GM12878 (cell line): ENCODE data around the gene PTPRJ. TPM values are rescaled to one million over a fixed set of nuclear protein-coding genes. Genes with fewer than 3 reads are reported as not detected.

Experiments used
- ATAC-seq: fragments of 200-7000 bp; cut with Tn5 transposase; 3 replicates; pipeline ENCODE4 v1.9.1; 2020; ENCODE audit warnings: mild to moderate bottlenecking, moderate library complexity
- BruUV-seq: library from RNA; stranded (reverse); fragments of 400-500 nt; replicated peaks from 2 replicates; lab custom pipeline; 2021; lab: Mats Ljungman, UMichigan
- CTCF ChIA-PET: fragments of 300-600 bp; sonication (Branson Sonifier 250); formaldehyde crosslinking; extraction: SDS; loops from one replicate; lab custom pipeline; 2021; ENCODE audit warnings: inconsistent platforms; lab: Yijun Ruan, JAX
- POLR2A ChIA-PET: fragments of 350-600 bp; formaldehyde crosslinking; extraction: SDS; loops from one replicate; lab custom pipeline; 2021; ENCODE audit warnings: inconsistent platforms; lab: Charles Lee
- RAD21 ChIA-PET: fragments of 300-600 bp; sonication (Branson Sonifier 250); formaldehyde crosslinking; loops from one replicate; lab custom pipeline; 2023; ENCODE audit warnings: antibody characterized with exemption; ENCODE audit not compliant: unreplicated experiment; lab: Charles Lee
- SMC1A ChIA-PET: fragments of 300-600 bp; sonication (Branson Sonifier 250); formaldehyde crosslinking; loops from one replicate; lab custom pipeline; 2023; ENCODE audit not compliant: unreplicated experiment, uncharacterized antibody; lab: Charles Lee
- DNase-seq: peaks from one replicate; pipeline ENCODE4 v3.0.0-alpha.2; 2011; ENCODE audit warnings: low read depth, low spot score
- FAIRE-seq: peaks from 3 replicates; lab custom pipeline; 2011; peaks lifted over from hg19 to GRCh38; lab: Jason Lieb, UNC
- H2AFZ ChIP-seq: 2 replicates; pipeline ENCODE4 v1.6.0; 2011; ENCODE audit warnings: low read depth, low read length, control low read depth; ENCODE audit not compliant: control insufficient read depth
- H3K27ac ChIP-seq: 2 replicates; pipeline ENCODE4 v1.5.1; 2011; ENCODE audit warnings: control low read depth; ENCODE audit not compliant: control insufficient read depth, insufficient read depth
- H3K27me3 ChIP-seq, 2 experiments: replicated peaks in 1 of 2; 2 replicates each; pipeline versions ENCODE4 v1.6.0 to v1.6.1; 2011; ENCODE audit warnings: low read length in 1 of 2; ENCODE audit not compliant: control insufficient read depth in 2 of 2, insufficient read depth in 2 of 2
- H3K36me3 ChIP-seq, 2 experiments: 2 replicates each; pipeline ENCODE4 v1.5.1; 2011; ENCODE audit warnings: low read length in 1 of 2; ENCODE audit not compliant: control insufficient read depth in 2 of 2, insufficient read depth in 2 of 2
- H3K4me1 ChIP-seq: 2 replicates; pipeline ENCODE4 v1.6.1; 2011; ENCODE audit warnings: mild to moderate bottlenecking, low read length, moderate library complexity, mixed read lengths; ENCODE audit not compliant: control insufficient read depth, insufficient read depth
- H3K4me2 ChIP-seq: 2 replicates; pipeline ENCODE4 v1.6.0; 2011; ENCODE audit warnings: control low read depth; ENCODE audit not compliant: control insufficient read depth, insufficient read depth
- H3K4me3 ChIP-seq: fragments of 200-600 bp; sonication (generic); 2 replicates; pipeline ENCODE4 v1.5.1; 2016
- H3K79me2 ChIP-seq: 2 replicates; pipeline ENCODE4 v1.6.0; 2011; ENCODE audit warnings: low read length; ENCODE audit not compliant: control insufficient read depth, insufficient read depth
- H3K9ac ChIP-seq: 2 replicates; pipeline ENCODE4 v1.8.0; 2011; ENCODE audit warnings: low read length, control low read depth, mixed read lengths; ENCODE audit not compliant: control insufficient read depth, insufficient read depth
- H3K9me3 ChIP-seq: replicated peaks from 3 replicates; pipeline ENCODE4 v1.5.1; 2011; ENCODE audit warnings: mild to moderate bottlenecking, low read length; ENCODE audit not compliant: control insufficient read depth, insufficient read depth
- H4K20me1 ChIP-seq: 2 replicates; pipeline ENCODE4 v1.6.0; 2011; ENCODE audit not compliant: control insufficient read depth, insufficient read depth
- BCLAF1 ChIP-seq: fragments of 450-650 bp; IDR thresholded peaks from 2 replicates; pipeline ENCODE4 v1.6.1; 2017; ENCODE audit warnings: antibody characterized with exemption, mild to moderate bottlenecking, moderate library complexity
- CBFB ChIP-seq: IDR thresholded peaks from 2 replicates; pipeline ENCODE4 v1.6.1; 2016; ENCODE audit warnings: antibody characterized with exemption, low read depth
- CEBPZ ChIP-seq: fragments of 150-350 bp; IDR thresholded peaks from 2 replicates; pipeline ENCODE4 v1.6.1; 2016; ENCODE audit warnings: low read depth, low read length
- GATAD2B ChIP-seq: fragments of 450-650 bp; conservative IDR thresholded peaks from 2 replicates; pipeline ENCODE4 v1.6.1; 2017; ENCODE audit warnings: low read depth, mild to moderate bottlenecking, moderate library complexity
- HDGF ChIP-seq: fragments of 450-650 bp; IDR thresholded peaks from 2 replicates; pipeline ENCODE4 v1.6.1; 2016; ENCODE audit warnings: antibody characterized with exemption
- IRF5 ChIP-seq: fragments of 450-650 bp; IDR thresholded peaks from 2 replicates; pipeline ENCODE4 v1.6.1; 2017; ENCODE audit warnings: borderline replicate concordance
- KDM1A ChIP-seq: fragments of 200-600 bp; sonication (generic); IDR thresholded peaks from 2 replicates; pipeline ENCODE4 v1.6.1; 2016; ENCODE audit warnings: borderline replicate concordance
- LARP7 ChIP-seq: fragments of 450-650 bp; IDR thresholded peaks from 2 replicates; pipeline ENCODE4 v1.6.1; 2017; ENCODE audit warnings: mild to moderate bottlenecking
- NBN ChIP-seq: fragments of 450-650 bp; IDR thresholded peaks from 2 replicates; pipeline ENCODE4 v1.6.1; 2016
- NR2C2 ChIP-seq: IDR thresholded peaks from 2 replicates; pipeline ENCODE4 v1.6.1; 2011; ENCODE audit warnings: borderline replicate concordance, low read depth; ENCODE audit not compliant: control insufficient read depth, insufficient read length
- PAX8 ChIP-seq: fragments of 450-650 bp; IDR thresholded peaks from 2 replicates; pipeline ENCODE4 v1.6.1; 2017; ENCODE audit warnings: mild to moderate bottlenecking, moderate library complexity
- RBBP5 ChIP-seq: fragments of 200-600 bp; sonication (generic); conservative IDR thresholded peaks from 2 replicates; pipeline ENCODE4 v1.6.1; 2016
- SMAD5 ChIP-seq: IDR thresholded peaks from 2 replicates; pipeline ENCODE4 v1.6.1; 2016; ENCODE audit warnings: antibody characterized with exemption, low read depth
- SP1 ChIP-seq: IDR thresholded peaks from one replicate; pipeline ENCODE4 v1.6.1; 2011; ENCODE audit warnings: low read depth, low read length
- TCF3 ChIP-seq: IDR thresholded peaks from 2 replicates; pipeline ENCODE4 v1.6.1; 2012; ENCODE audit warnings: low read depth, mild to moderate bottlenecking, low read length, borderline replicate concordance; ENCODE audit not compliant: insufficient read depth
- ZNF217 ChIP-seq: fragments of 450-650 bp; IDR thresholded peaks from 2 replicates; pipeline ENCODE4 v1.6.1; 2017; ENCODE audit warnings: antibody characterized with exemption, mild to moderate bottlenecking
- ZNF274 ChIP-seq: IDR thresholded peaks from one replicate; pipeline ENCODE4 v1.8.0; 2011; ENCODE audit not compliant: insufficient read length, insufficient read depth
- ZNF622 ChIP-seq: fragments of 450-650 bp; IDR thresholded peaks from 2 replicates; pipeline ENCODE4 v1.6.1; 2017; ENCODE audit warnings: mild to moderate bottlenecking, inconsistent platforms
- WGBS: methylation state at CpG from one replicate; pipeline ENCODE4 v1.1.6; 2016; ENCODE audit warnings: low lambda C conversion rate; ENCODE audit not compliant: insufficient replicate concordance, insufficient coverage; ENCODE audit errors: missing lambda C conversion rate; 5-methylcytosine and 5-hydroxymethylcytosine counted together
- in situ Hi-C: fragments of 300-500 bp; cut with MboI; formaldehyde crosslinking; loops from 9 replicates; pipeline ENCODE4 v1.14.3; 2018; ENCODE audit warnings: mixed read lengths
- intact Hi-C: fragments of 100-400 bp; cut with micrococcal nuclease; formaldehyde crosslinking; loops from one replicate; pipeline ENCODE4 v1.14.2; 2022; ENCODE audit not compliant: unreplicated experiment
- polyA plus RNA-seq, 11 experiments: library from polyadenylated mRNA; depleted of rRNA in 4 of 11; unstranded in 6 of 11; stranded (reverse) in 5 of 11; fragments of >200 nt; fragmentation: Nextera tagmentation in 4 of 11; fragmentation: Illumina TruSeq in 1 of 11; extraction: Ambion mirVana in 4 of 11; extraction: Trizol in 1 of 11; gene quantifications; 1 replicate in 1 of 11; 2 replicates in 10 of 11; pipeline versions ENCODE4 v1.2.1 to v1.2.3, GENCODE V29; 2011 to 2016; ENCODE audit warnings: inconsistent platforms in 2 of 11, missing spikeins in 2 of 11, low read depth in 1 of 11
- total RNA-seq, 4 experiments: library from RNA; depleted of rRNA in 3 of 4; stranded (reverse); fragments of >200 nt in 3 of 4; fragmentation: Illumina TruSeq in 1 of 4; extraction: Trizol in 1 of 4; gene quantifications; 2 replicates each; pipeline versions ENCODE4 v1.2.1 to v1.2.3, GENCODE V29; 2013 to 2021

The PTPRJ gene
- total and polyA plus RNA-seq, 10 of the 15 experiments (the other 5 are each of a cell fraction or from before 2014, with no cell fraction given), result 0.22 to 22.4 (median 7.4) TPM

GRCh38 chr11:48024635-48025071 lies 44.3 kb downstream of the PTPRJ start (continued):
- TF ChIP-seq NR2C2 (no peak), PAX8 (no peak), SP1 (no peak), BCLAF1 (no peak)

GRCh38 chr11:48025293-48025983 lies 45.1 kb downstream of the PTPRJ start:
- no peak overlapping the region for H2AFZ ChIP-seq
- H3K4me3 ChIP-seq, result no peak overlapping the region
- DNase-seq (no peak), ATAC-seq (no peak), FAIRE-seq (no peak)
- RAD21 ChIA-PET, result interaction anchor here (0.9 kb wide), 1 partner anchor 82 kb away, joined by 3 read pairs; no protein-coding TSS in a partner anchor
- peaks cover 25% of the 10 kb centered on the region for H3K4me1 ChIP-seq
- POLR2A ChIA-PET, result no interaction called here
- H3K27me3 ChIP-seq, result no peaks in the 10 kb centered on the region
- in situ Hi-C loops, result no loop called here
- no peak overlapping the region for H3K27ac ChIP-seq
- 68% methylated on average over 9 of the region's 9 CpGs for WGBS
- intact Hi-C loops, result no loop called here
- H3K4me2 ChIP-seq, result no peak overlapping the region
- no peak overlapping the region for H3K9ac ChIP-seq
- BruUV-seq, result no TSS peak
- CTCF ChIA-PET, result no interaction called here
- H3K36me3 ChIP-seq, result no peaks in the 10 kb centered on the region; a peak in 1 of 4 replicates
- H4K20me1 ChIP-seq, result no peaks in the 10 kb centered on the region
- peaks cover 6% of the 10 kb centered on the region for H3K79me2 ChIP-seq
- no peaks in the 10 kb centered on the region for H3K9me3 ChIP-seq
- SMC1A ChIA-PET, result no interaction called here
- TF ChIP-seq LARP7 (no peak), ZNF274 (no peak), TCF3 (no peak), IRF5 (no peak), CBFB (no peak), ZNF217 (no peak), NBN (no peak), RBBP5 (no peak), CEBPZ (no peak), HDGF (no peak), KDM1A (no peak), ZNF622 (no peak), GATAD2B (no peak), SMAD5 (no peak)
